Right lobe of liver (tissue), 6 donors: Measurements from ENCODE around the gene GTF2H2C_2.
"Not testable (repeated sequence)": the region's sequence is repeated elsewhere in the genome, so short reads cannot be mapped to it uniquely, and the experiment has no call there.

Experiments used
- ATAC-seq, 4 donors: fragments of 200-7000 bp; cut with Tn5 transposase; one replicate each; pipeline ENCODE4 v1.9.1; 2020; ENCODE audit warnings: mild to moderate bottlenecking in 4 of 4, moderate library complexity in 4 of 4
- DNase-seq, 3 donors: peaks; one replicate each; pipeline ENCODE4 v3.0.0-alpha.2; 2020
- H3K27ac ChIP-seq, 3 donors: fragments of 200-600 bp; one replicate each; pipeline ENCODE4 v1.8.0; 2022
- H3K27me3 ChIP-seq, 2 donors: fragments of 200-600 bp; one replicate each; pipeline ENCODE4 v1.8.0; 2022
- H3K36me3 ChIP-seq, 4 donors: fragments of 200-600 bp; sonication (generic) in 1 of 4; one replicate each; pipeline versions ENCODE4 v1.5.1 to v1.8.0; 2017 to 2022; ENCODE audit warnings: control low read depth in 1 of 4
- H3K4me1 ChIP-seq, 4 donors: fragments of 200-600 bp; sonication (generic) in 1 of 4; one replicate each; pipeline versions ENCODE4 v1.5.1 to v1.8.0; 2017 to 2022; ENCODE audit warnings: control low read depth in 1 of 4
- H3K4me3 ChIP-seq, 3 donors: fragments of 200-600 bp; one replicate each; pipeline ENCODE4 v1.8.0; 2022
- H3K9me3 ChIP-seq, 4 donors: fragments of 200-600 bp; sonication (generic) in 1 of 4; one replicate each; pipeline versions ENCODE4 v1.5.1 to v1.8.0; 2017 to 2022; ENCODE audit warnings: control low read depth in 1 of 4
- WGBS: methylation state at CpG from one replicate; pipeline ENCODE4 v1.1.6; 2018; ENCODE audit warnings: low coverage, low lambda C conversion rate; ENCODE audit not compliant: insufficient coverage; ENCODE audit errors: missing lambda C conversion rate; 5-methylcytosine and 5-hydroxymethylcytosine counted together
- intact Hi-C, 2 donors: fragments of 100-400 bp; cut with DNase I; formaldehyde crosslinking; loops; one replicate each; pipeline versions ENCODE4 v1.11.2 to v1.14.1; 2022
- donor health status: DM: no; HTN: yes; CAD: no.
- donor health status: DM: no; HTN: no; CAD: no.
- donor health status: DM: no; HTN: no; CAD: no.
- donor health status: DM: no; HTN: yes; CAD: no.
- donor health status: DM: no; HTN: yes; CAD: no.

Gene GTF2H2C_2

DNA sequence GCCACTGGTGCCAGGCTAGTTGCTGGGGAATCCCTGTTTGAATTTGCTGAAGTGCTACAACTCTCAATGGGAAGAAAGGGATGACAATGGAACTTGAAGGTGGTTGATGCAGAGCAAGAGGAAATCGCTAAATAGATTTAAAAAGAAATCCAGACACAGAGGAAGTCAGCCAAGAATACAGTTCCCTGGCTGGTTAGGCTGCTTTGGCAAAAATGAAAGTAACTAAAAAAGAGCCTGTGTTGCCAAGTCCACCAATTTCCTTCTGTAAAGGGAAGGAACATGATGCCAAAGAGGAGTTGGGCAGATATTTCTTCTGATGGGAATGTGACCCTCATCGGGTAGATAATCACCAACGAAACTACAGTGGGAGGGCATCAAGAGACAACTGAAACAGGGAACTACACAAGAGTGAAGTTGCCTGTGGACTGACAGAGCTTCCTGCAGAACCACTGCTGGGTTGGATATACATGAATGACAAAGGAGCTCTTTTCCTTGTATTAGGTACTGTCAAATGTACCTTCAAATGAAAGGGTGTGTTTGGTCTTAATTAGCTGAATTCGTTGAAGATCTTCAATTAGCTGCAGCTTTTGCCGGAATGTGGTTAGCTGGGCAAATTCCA, 49.0 kb downstream of the GTF2H2C_2 start:
- intact Hi-C loops, DNase-seq, H3K4me1 ChIP-seq, H3K27ac ChIP-seq, H3K27me3 ChIP-seq, H3K9me3 ChIP-seq, H3K4me3 ChIP-seq, H3K36me3 ChIP-seq: not testable (repeated sequence)
- peak in 3 of 4 donors; percentile 26 to 60 (median 56) for ATAC-seq
- WGBS = no CpG with 5 or more reads among the region's 5 CpGs

DNA sequence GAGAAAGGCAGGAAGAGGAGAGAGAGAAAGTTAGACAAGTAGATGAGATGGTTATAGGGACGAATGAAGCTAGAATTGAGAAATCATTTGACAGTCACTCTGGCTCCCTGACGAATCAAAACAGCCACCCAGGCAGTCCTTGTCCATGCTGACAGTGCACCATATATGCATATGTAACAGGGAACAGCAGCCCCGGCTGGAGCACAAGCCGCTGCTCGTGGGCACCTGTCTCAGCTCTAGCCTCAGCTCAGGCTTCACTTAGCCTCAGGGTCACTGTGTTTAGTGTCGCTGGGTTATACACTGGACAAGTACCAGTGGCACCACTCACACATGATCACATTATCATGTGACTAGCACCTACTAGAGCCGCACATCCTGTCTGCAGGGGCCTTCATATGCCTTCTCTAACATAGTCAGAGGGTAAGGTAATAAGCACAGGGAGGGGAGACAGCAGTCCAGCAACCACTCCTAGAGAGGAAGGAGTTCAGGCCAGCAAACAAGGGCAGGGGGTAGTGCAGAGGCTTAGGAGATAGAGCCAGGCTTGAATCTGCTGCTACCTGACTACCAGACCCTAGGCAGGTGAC, 54.9 kb downstream of the GTF2H2C_2 start:
- intact Hi-C loops = not testable (repeated sequence)
- peak in 1 of 4 donors; percentile 23 for ATAC-seq

More for the DNA sequence above, 54.9 kb downstream of the GTF2H2C_2 start:
- WGBS = no CpG with 5 or more reads among the region's 7 CpGs
- not testable (repeated sequence) for H3K9me3 ChIP-seq, H3K27ac ChIP-seq, H3K4me3 ChIP-seq, H3K36me3 ChIP-seq, H3K4me1 ChIP-seq, DNase-seq, H3K27me3 ChIP-seq
